PFSK-1 (cell line): ENCODE results near the gene ARSA.

Source experiments
- FOXP2 ChIP-seq: optimal IDR thresholded peaks from 2 replicates; pipeline ENCODE3; 2011; ENCODE audit warnings: borderline replicate concordance, control low read depth, inconsistent platforms; ENCODE audit not compliant: insufficient read depth; ENCODE audit errors: extremely low read length, extremely low read depth
- POLR2AphosphoS5 ChIP-seq: IDR thresholded peaks from 2 replicates; pipeline ENCODE4 v1.6.1; 2012; ENCODE audit warnings: low read depth, mild to moderate bottlenecking, control low read depth, low read length, moderate library complexity
- SIN3A ChIP-seq: IDR thresholded peaks from 2 replicates; pipeline ENCODE4 v1.6.1; 2012; ENCODE audit warnings: mild to moderate bottlenecking, low read length, moderate library complexity, borderline replicate concordance; ENCODE audit not compliant: insufficient read depth
- TAF1 ChIP-seq: IDR thresholded peaks from 2 replicates; pipeline ENCODE4 v1.6.1; 2012; ENCODE audit warnings: low read length, control low read depth, borderline replicate concordance; ENCODE audit not compliant: insufficient read depth
- TF ChIP-seq, protein P1 (sequence below), 2 experiments: IDR thresholded peaks; 2 replicates each; pipeline versions ENCODE4 v1.6.1 to v1.8.0; 2011 to 2012; ENCODE audit warnings: low read depth in 2 of 2, low read length in 2 of 2, control low read depth in 1 of 2, inconsistent platforms in 1 of 2, mild to moderate bottlenecking in 1 of 2, moderate library complexity in 1 of 2; ENCODE audit not compliant: insufficient read depth in 1 of 2

DNA sequence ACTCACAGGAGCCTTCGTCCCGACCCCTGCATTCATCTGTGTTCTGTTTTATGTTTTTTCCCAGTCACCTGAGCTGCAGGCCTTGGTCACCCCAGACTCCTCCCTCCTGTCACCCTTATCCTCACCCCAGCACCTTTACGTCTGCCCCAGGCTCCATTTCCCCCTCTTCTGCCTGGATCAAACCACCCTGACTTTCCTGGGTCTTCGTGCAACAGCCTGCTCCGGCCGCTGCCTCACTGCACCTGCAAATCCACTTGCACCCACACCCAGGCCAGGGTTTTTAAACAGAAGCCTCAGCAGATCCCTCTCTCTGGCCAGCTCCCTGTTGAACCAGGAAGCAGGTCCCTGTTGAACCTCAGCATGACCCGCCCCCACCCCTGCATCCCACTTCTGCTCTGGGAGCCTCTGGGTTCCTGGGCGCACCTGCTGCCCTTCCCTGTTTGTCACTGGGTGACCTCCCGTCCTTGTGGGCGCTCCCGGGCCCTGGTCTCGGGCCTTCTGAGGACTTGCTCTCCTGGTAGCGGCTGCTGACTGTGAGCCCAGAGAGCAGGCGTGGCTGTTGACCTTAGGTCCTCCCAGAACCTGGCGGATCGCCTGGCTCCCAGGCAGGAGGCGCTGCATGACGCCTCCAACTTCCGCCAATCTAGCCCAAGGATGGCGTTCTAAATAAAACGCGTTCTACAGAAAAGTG is 14.5 kb downstream of the ARSA start:
- TF ChIP-seq POLR2AphosphoS5: no peak
- no peak for TF ChIP-seq SIN3A
- TF ChIP-seq TAF1: no peak
- TF ChIP-seq, protein P1, sequence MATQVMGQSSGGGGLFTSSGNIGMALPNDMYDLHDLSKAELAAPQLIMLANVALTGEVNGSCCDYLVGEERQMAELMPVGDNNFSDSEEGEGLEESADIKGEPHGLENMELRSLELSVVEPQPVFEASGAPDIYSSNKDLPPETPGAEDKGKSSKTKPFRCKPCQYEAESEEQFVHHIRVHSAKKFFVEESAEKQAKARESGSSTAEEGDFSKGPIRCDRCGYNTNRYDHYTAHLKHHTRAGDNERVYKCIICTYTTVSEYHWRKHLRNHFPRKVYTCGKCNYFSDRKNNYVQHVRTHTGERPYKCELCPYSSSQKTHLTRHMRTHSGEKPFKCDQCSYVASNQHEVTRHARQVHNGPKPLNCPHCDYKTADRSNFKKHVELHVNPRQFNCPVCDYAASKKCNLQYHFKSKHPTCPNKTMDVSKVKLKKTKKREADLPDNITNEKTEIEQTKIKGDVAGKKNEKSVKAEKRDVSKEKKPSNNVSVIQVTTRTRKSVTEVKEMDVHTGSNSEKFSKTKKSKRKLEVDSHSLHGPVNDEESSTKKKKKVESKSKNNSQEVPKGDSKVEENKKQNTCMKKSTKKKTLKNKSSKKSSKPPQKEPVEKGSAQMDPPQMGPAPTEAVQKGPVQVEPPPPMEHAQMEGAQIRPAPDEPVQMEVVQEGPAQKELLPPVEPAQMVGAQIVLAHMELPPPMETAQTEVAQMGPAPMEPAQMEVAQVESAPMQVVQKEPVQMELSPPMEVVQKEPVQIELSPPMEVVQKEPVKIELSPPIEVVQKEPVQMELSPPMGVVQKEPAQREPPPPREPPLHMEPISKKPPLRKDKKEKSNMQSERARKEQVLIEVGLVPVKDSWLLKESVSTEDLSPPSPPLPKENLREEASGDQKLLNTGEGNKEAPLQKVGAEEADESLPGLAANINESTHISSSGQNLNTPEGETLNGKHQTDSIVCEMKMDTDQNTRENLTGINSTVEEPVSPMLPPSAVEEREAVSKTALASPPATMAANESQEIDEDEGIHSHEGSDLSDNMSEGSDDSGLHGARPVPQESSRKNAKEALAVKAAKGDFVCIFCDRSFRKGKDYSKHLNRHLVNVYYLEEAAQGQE (IDR thresholded peaks at IDR 0.05; ENCODE audit: insufficient read depth in 1 of 2, low read depth in 2 of 2, low read length in 2 of 2): no peak
- no peak for TF ChIP-seq FOXP2
